H9 (cell line): Measurements from ENCODE around the gene KLHL22. TPM values are rescaled to one million over a fixed set of nuclear protein-coding genes. Genes with fewer than 3 reads are reported as not detected.

Experiments
- DNase-seq: peaks from one replicate; pipeline ENCODE4 v3.0.0-alpha.2; 2017
- H2AFZ ChIP-seq: one replicate; pipeline ENCODE4 v1.6.1; 2013; ENCODE audit warnings: mild to moderate bottlenecking, low read length, control low read depth, moderate library complexity
- H2AK5ac ChIP-seq: 2 replicates; pipeline ENCODE4 v1.6.1; 2013; ENCODE audit warnings: low read length, control low read depth, mixed read lengths; ENCODE audit not compliant: insufficient read length
- H2BK120ac ChIP-seq: one replicate; pipeline ENCODE4 v1.6.1; 2013; ENCODE audit warnings: low read depth, mild to moderate bottlenecking, low read length, control low read depth, inconsistent platforms; ENCODE audit not compliant: poor library complexity, severe bottlenecking
- H2BK12ac ChIP-seq: 2 replicates; pipeline ENCODE4 v1.6.1; 2013; ENCODE audit warnings: low read length, control low read depth, mixed read lengths, low read depth; ENCODE audit not compliant: insufficient read length
- H2BK15ac ChIP-seq: 2 replicates; pipeline ENCODE4 v1.6.1; 2013; ENCODE audit warnings: low read depth, low read length, control low read depth
- H2BK20ac ChIP-seq: one replicate; pipeline ENCODE4 v1.6.1; 2013; ENCODE audit warnings: low read depth, mild to moderate bottlenecking, low read length, control low read depth, inconsistent platforms; ENCODE audit not compliant: poor library complexity, severe bottlenecking
- H2BK5ac ChIP-seq: 2 replicates; pipeline ENCODE4 v1.6.1; 2013; ENCODE audit warnings: low read length, control low read depth, mixed read lengths; ENCODE audit not compliant: insufficient read length
- H3K14ac ChIP-seq: 2 replicates; pipeline ENCODE4 v1.6.1; 2013; ENCODE audit warnings: low read length, control low read depth; ENCODE audit not compliant: insufficient read depth
- H3K18ac ChIP-seq: 2 replicates; pipeline ENCODE4 v1.6.1; 2013; ENCODE audit warnings: low read depth, mild to moderate bottlenecking, mixed read lengths, low read length, control low read depth; ENCODE audit not compliant: insufficient read length
- H3K23ac ChIP-seq: 2 replicates; pipeline ENCODE4 v1.6.1; 2013; ENCODE audit warnings: low read length, control low read depth, mixed read lengths, low read depth; ENCODE audit not compliant: insufficient read length
- H3K23me2 ChIP-seq: 2 replicates; pipeline ENCODE4 v1.6.1; 2013; ENCODE audit warnings: low read depth, mild to moderate bottlenecking, mixed read lengths, low read length, control low read depth; ENCODE audit not compliant: insufficient read length, poor library complexity, severe bottlenecking
- H3K27ac ChIP-seq: 2 replicates; pipeline ENCODE4 v1.5.1; 2013; ENCODE audit warnings: low read length, control low read depth, mixed read lengths, low read depth; ENCODE audit not compliant: insufficient read length
- H3K27me3 ChIP-seq: 2 replicates; pipeline ENCODE4 v1.6.1; 2013; ENCODE audit warnings: low read length, control low read depth, inconsistent platforms; ENCODE audit not compliant: insufficient read depth
- H3K4ac ChIP-seq: 2 replicates; pipeline ENCODE4 v1.6.1; 2013; ENCODE audit warnings: low read depth, mild to moderate bottlenecking, control low read depth, inconsistent platforms, low read length, moderate library complexity
- H3K4me1 ChIP-seq: 2 replicates; pipeline ENCODE4 v1.6.1; 2013; ENCODE audit warnings: low read length, control low read depth, inconsistent platforms; ENCODE audit not compliant: insufficient read depth
- H3K4me2 ChIP-seq: 2 replicates; pipeline ENCODE4 v1.6.1; 2013; ENCODE audit warnings: low read length, control low read depth, mixed read lengths; ENCODE audit not compliant: insufficient read length, insufficient read depth
- H3K56ac ChIP-seq: 2 replicates; pipeline ENCODE4 v1.6.1; 2013; ENCODE audit warnings: low read depth, mild to moderate bottlenecking, mixed read lengths, low read length, control low read depth; ENCODE audit not compliant: insufficient read length
- H3K79me1 ChIP-seq: 2 replicates; pipeline ENCODE4 v1.6.1; 2013; ENCODE audit warnings: low read depth, mild to moderate bottlenecking, moderate library complexity, low read length, control low read depth, inconsistent platforms; ENCODE audit not compliant: insufficient read depth, poor library complexity, severe bottlenecking
- H3K79me2 ChIP-seq: 2 replicates; pipeline ENCODE4 v1.6.1; 2013; ENCODE audit warnings: low read length, control low read depth, inconsistent platforms; ENCODE audit not compliant: insufficient read depth
- H3K9ac ChIP-seq: 2 replicates; pipeline ENCODE4 v1.6.1; 2013; ENCODE audit warnings: low read length, control low read depth, mixed read lengths; ENCODE audit not compliant: insufficient read length; ENCODE audit errors: extremely low read depth
- H3K9me3 ChIP-seq: one replicate; pipeline ENCODE4 v1.6.1; 2013; ENCODE audit warnings: low read depth, low read length, inconsistent platforms; ENCODE audit not compliant: control insufficient read depth
- H3T11ph ChIP-seq: one replicate; pipeline ENCODE4 v1.6.1; 2013; ENCODE audit warnings: mild to moderate bottlenecking, low read length, control low read depth, inconsistent platforms
- H4K20me1 ChIP-seq: one replicate; pipeline ENCODE4 v1.6.1; 2013; ENCODE audit not compliant: control insufficient read depth, insufficient read length, insufficient read depth
- H4K5ac ChIP-seq: 2 replicates; pipeline ENCODE4 v1.6.1; 2013; ENCODE audit warnings: low read depth, mild to moderate bottlenecking, mixed read lengths, low read length, control low read depth; ENCODE audit not compliant: insufficient read length
- H4K8ac ChIP-seq: replicated peaks from 2 replicates; pipeline ENCODE4 v1.6.1; 2013; ENCODE audit warnings: low read length, control low read depth, mixed read lengths, low read depth; ENCODE audit not compliant: insufficient read length
- H4K91ac ChIP-seq: 2 replicates; pipeline ENCODE4 v1.6.1; 2013; ENCODE audit warnings: low read depth, mild to moderate bottlenecking, moderate library complexity, mixed read lengths, low read length, control low read depth; ENCODE audit not compliant: insufficient read length
- H3K27ac Mint-ChIP-seq, 3 experiments: 2 replicates in 2 of 3; 3 replicates in 1 of 3; pipeline ENCODE4 v1.8.0; 2020 to 2021; ENCODE audit warnings: mixed read lengths in 3 of 3, mild to moderate bottlenecking in 1 of 3, moderate library complexity in 1 of 3
- H3K27me3 Mint-ChIP-seq: 2 replicates; pipeline ENCODE4 v1.8.0; 2021; ENCODE audit warnings: low read depth, mild to moderate bottlenecking, moderate library complexity, mixed read lengths
- H3K36me3 Mint-ChIP-seq, 3 experiments: 2 replicates in 2 of 3; 3 replicates in 1 of 3; pipeline ENCODE4 v1.8.0; 2020 to 2021; ENCODE audit warnings: low read depth in 3 of 3, mixed read lengths in 3 of 3; ENCODE audit not compliant: insufficient read depth in 1 of 3
- H3K4me1 Mint-ChIP-seq, 2 experiments: 2 replicates each; pipeline ENCODE4 v1.8.0; 2020; ENCODE audit warnings: mixed read lengths in 2 of 2
- H3K4me3 Mint-ChIP-seq, 2 experiments: 2 replicates in 1 of 2; 3 replicates in 1 of 2; pipeline ENCODE4 v1.8.0; 2020 to 2021; ENCODE audit warnings: mild to moderate bottlenecking in 2 of 2, mixed read lengths in 2 of 2, moderate library complexity in 1 of 2
- H3K9me3 Mint-ChIP-seq, 2 experiments: 2 replicates in 1 of 2; 3 replicates in 1 of 2; pipeline ENCODE4 v1.8.0; 2020; ENCODE audit warnings: mild to moderate bottlenecking in 2 of 2, mixed read lengths in 2 of 2, moderate library complexity in 1 of 2
- CTCF ChIP-seq: fragments of 200-600 bp; sonication (generic); conservative IDR thresholded peaks from 3 replicates; pipeline ENCODE4 v1.8.0; 2021; ENCODE audit warnings: antibody characterized with exemption, mild to moderate bottlenecking
- WGBS: extraction: QIAGEN DNeasy Blood & Tissue Kit; methylation state at CpG from one replicate; pipeline ENCODE4 v1.1.7; 2013; ENCODE audit warnings: missing lambda C conversion rate, low lambda C conversion rate, mixed read lengths; ENCODE audit not compliant: insufficient read length; ENCODE audit errors: extremely low coverage; 5-methylcytosine and 5-hydroxymethylcytosine counted together
- total RNA-seq: library from RNA; stranded (reverse); gene quantifications from 2 replicates; pipeline ENCODE4 v1.2.1, GENCODE V29; 2021

KLHL22 gene
- total RNA-seq, 1 experiment from 2014 or later: 11.9 TPM

DNA sequence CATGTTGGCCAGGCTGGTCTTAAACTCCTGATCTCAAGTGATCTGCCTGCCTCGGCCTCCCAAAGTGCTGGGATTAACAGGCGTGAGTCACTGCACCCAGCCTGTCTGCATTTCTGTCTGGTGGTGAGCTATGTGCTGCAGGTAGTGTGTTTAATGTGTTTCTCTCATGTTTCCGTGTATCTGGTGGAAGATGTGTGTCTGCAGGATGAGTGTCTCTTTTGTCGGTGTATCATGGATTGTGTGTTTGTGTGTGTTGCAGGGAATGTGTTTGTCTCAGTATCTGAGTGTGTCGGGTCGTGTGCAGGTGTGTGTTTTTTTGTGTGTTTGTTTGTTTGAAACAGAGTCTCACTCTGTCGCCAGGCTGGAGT is 74.1 kb downstream of the KLHL22 start:
- no peak overlapping the region for H3T11ph ChIP-seq
- no peak overlapping the region for H2BK5ac ChIP-seq
- peaks cover 0 to 6% (median 0%) of the 10 kb centered on the region in 3 experiments; a peak in 2 of 7 replicates for H3K36me3 Mint-ChIP-seq
- H3K9ac ChIP-seq: no peak overlapping the region
- H4K20me1 ChIP-seq: no peaks in the 10 kb centered on the region
- H2BK12ac ChIP-seq: no peak overlapping the region
- H2AFZ ChIP-seq: no peak overlapping the region
- H4K91ac ChIP-seq: no peak overlapping the region
- H2BK20ac ChIP-seq: no peak overlapping the region
- H3K27ac ChIP-seq: no peak overlapping the region
- no peaks in the 10 kb centered on the region for H3K79me1 ChIP-seq
- no CpG with 5 or more reads among the region's 7 CpGs for WGBS
- no peaks in the 10 kb centered on the region for H3K79me2 ChIP-seq
- no peak for DNase-seq
- H4K8ac ChIP-seq: no peak overlapping the region
- no peak overlapping the region for H2BK120ac ChIP-seq
- no peak overlapping the region for H3K27ac Mint-ChIP-seq
- H2AK5ac ChIP-seq: no peak overlapping the region
- no peak overlapping the region for H3K18ac ChIP-seq
- H3K4me1 Mint-ChIP-seq: peaks cover 7% of the 10 kb centered on the region in 2 experiments
- H3K9me3 ChIP-seq: no peaks in the 10 kb centered on the region
- no peaks in the 10 kb centered on the region for H3K27me3 ChIP-seq
- no peak overlapping the region for H3K4me3 Mint-ChIP-seq
- H2BK15ac ChIP-seq: no peak overlapping the region
- no peak overlapping the region for H3K23ac ChIP-seq
- H4K5ac ChIP-seq: no peak overlapping the region
- H3K9me3 Mint-ChIP-seq: no peaks in the 10 kb centered on the region
- H3K4me1 ChIP-seq: no peaks in the 10 kb centered on the region
- H3K4me2 ChIP-seq: no peak overlapping the region
- TF ChIP-seq CTCF: no peak
- peaks cover 13% of the 10 kb centered on the region for H3K27me3 Mint-ChIP-seq
- H3K4ac ChIP-seq: no peak overlapping the region
- H3K56ac ChIP-seq: no peak overlapping the region
- H3K23me2 ChIP-seq: peaks cover 4% of the 10 kb centered on the region
- H3K14ac ChIP-seq: no peak overlapping the region
